ENCODE results near the gene ZCCHC14. TPM values are rescaled to one million over a fixed set of nuclear protein-coding genes. Genes with fewer than 3 reads are reported as not detected.

Gene ZCCHC14
- total and polyA plus RNA-seq, 2 of the 13 experiments (the other 11 are each of a cell fraction or from before 2014, with no cell fraction given), result 12.4 to 12.5 TPM

DNA sequence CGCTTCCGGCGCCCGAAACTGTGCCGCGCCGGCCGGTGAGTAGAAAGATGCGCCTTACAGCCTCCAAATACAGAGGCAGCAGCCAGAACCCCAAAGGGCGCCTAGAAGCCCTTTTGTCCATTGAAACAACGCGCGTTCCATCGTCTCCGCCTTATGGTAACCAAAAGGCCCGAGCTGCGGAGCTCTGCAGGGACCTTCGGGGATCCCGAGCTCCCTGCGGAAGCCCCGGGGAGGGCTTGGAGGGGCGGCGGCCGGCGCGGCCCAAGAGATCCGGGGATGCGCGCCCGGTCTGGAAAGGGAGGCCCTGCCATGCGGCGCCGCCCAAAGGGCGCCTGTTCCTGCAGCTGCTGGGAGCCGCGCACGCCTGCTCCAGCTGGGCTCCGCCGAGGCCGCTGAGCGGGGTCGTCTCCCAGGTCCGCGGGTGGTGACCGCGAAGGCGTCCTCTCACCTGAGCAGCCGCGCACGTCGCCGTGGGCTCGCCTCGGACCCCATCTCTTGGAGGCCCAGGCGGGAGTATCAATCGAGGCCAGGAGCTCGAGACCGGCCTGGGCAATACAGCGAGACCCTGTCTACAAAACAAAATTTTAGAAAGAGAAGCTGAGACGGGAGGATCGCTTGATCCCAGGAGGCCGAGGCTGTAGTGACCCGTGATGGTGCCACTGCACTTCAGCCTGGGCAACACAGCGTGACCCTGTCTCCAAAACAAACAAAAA lies 108.5 kb downstream of the ZCCHC14 start (continued):
- TF ChIP-seq, protein P1, sequence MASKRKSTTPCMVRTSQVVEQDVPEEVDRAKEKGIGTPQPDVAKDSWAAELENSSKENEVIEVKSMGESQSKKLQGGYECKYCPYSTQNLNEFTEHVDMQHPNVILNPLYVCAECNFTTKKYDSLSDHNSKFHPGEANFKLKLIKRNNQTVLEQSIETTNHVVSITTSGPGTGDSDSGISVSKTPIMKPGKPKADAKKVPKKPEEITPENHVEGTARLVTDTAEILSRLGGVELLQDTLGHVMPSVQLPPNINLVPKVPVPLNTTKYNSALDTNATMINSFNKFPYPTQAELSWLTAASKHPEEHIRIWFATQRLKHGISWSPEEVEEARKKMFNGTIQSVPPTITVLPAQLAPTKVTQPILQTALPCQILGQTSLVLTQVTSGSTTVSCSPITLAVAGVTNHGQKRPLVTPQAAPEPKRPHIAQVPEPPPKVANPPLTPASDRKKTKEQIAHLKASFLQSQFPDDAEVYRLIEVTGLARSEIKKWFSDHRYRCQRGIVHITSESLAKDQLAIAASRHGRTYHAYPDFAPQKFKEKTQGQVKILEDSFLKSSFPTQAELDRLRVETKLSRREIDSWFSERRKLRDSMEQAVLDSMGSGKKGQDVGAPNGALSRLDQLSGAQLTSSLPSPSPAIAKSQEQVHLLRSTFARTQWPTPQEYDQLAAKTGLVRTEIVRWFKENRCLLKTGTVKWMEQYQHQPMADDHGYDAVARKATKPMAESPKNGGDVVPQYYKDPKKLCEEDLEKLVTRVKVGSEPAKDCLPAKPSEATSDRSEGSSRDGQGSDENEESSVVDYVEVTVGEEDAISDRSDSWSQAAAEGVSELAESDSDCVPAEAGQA (IDR thresholded peaks at IDR 0.05; ENCODE audit: low read depth), result no peak
- TF ChIP-seq, protein P1 (CRISPR knock-in tag; IDR thresholded peaks at IDR 0.05; ENCODE audit: borderline replicate concordance), result no peak; the same call in 1 of the 2 replicates
- TF ChIP-seq KMT2B (CRISPR knock-in tag; IDR thresholded peaks at IDR 0.05), result peak; percentile 80
- TF ChIP-seq, protein P2, sequence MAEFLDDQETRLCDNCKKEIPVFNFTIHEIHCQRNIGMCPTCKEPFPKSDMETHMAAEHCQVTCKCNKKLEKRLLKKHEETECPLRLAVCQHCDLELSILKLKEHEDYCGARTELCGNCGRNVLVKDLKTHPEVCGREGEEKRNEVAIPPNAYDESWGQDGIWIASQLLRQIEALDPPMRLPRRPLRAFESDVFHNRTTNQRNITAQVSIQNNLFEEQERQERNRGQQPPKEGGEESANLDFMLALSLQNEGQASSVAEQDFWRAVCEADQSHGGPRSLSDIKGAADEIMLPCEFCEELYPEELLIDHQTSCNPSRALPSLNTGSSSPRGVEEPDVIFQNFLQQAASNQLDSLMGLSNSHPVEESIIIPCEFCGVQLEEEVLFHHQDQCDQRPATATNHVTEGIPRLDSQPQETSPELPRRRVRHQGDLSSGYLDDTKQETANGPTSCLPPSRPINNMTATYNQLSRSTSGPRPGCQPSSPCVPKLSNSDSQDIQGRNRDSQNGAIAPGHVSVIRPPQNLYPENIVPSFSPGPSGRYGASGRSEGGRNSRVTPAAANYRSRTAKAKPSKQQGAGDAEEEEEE (CRISPR knock-in tag; IDR thresholded peaks at IDR 0.05; ENCODE audit: borderline replicate concordance), result peak; percentile 90
- peak; percentile 97 for TF ChIP-seq ZNF816 (CRISPR knock-in tag; IDR thresholded peaks at IDR 0.05; ENCODE audit: borderline replicate concordance)
- peak; percentile 15 for TF ChIP-seq TAF15 (IDR thresholded peaks at IDR 0.05; ENCODE audit: low read depth, low read length, poor library complexity, severe bottlenecking)
- TF ChIP-seq HDAC2 (CRISPR knock-in tag; IDR thresholded peaks at IDR 0.05), result peak; percentile 61
- no peak for TF ChIP-seq LCORL (IDR thresholded peaks at IDR 0.05)
- peak; percentile 92 for TF ChIP-seq LCORL (CRISPR knock-in tag; IDR thresholded peaks at IDR 0.05)
- TF ChIP-seq, protein P3, sequence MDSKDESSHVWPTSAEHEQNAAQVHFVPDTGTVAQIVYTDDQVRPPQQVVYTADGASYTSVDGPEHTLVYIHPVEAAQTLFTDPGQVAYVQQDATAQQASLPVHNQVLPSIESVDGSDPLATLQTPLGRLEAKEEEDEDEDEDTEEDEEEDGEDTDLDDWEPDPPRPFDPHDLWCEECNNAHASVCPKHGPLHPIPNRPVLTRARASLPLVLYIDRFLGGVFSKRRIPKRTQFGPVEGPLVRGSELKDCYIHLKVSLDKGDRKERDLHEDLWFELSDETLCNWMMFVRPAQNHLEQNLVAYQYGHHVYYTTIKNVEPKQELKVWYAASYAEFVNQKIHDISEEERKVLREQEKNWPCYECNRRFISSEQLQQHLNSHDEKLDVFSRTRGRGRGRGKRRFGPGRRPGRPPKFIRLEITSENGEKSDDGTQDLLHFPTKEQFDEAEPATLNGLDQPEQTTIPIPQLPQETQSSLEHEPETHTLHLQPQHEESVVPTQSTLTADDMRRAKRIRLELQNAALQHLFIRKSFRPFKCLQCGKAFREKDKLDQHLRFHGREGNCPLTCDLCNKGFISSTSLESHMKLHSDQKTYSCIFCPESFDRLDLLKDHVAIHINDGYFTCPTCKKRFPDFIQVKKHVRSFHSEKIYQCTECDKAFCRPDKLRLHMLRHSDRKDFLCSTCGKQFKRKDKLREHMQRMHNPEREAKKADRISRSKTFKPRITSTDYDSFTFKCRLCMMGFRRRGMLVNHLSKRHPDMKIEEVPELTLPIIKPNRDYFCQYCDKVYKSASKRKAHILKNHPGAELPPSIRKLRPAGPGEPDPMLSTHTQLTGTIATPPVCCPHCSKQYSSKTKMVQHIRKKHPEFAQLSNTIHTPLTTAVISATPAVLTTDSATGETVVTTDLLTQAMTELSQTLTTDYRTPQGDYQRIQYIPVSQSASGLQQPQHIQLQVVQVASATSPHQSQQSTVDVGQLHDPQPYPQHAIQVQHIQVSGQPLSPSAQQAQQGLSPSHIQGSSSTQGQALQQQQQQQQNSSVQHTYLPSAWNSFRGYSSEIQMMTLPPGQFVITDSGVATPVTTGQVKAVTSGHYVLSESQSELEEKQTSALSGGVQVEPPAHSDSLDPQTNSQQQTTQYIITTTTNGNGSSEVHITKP (CRISPR knock-in tag; IDR thresholded peaks at IDR 0.05; ENCODE audit: low read depth), result no peak
- no peak for TF ChIP-seq TBP (CRISPR knock-in tag; IDR thresholded peaks at IDR 0.05)
- TF ChIP-seq, protein P4, sequence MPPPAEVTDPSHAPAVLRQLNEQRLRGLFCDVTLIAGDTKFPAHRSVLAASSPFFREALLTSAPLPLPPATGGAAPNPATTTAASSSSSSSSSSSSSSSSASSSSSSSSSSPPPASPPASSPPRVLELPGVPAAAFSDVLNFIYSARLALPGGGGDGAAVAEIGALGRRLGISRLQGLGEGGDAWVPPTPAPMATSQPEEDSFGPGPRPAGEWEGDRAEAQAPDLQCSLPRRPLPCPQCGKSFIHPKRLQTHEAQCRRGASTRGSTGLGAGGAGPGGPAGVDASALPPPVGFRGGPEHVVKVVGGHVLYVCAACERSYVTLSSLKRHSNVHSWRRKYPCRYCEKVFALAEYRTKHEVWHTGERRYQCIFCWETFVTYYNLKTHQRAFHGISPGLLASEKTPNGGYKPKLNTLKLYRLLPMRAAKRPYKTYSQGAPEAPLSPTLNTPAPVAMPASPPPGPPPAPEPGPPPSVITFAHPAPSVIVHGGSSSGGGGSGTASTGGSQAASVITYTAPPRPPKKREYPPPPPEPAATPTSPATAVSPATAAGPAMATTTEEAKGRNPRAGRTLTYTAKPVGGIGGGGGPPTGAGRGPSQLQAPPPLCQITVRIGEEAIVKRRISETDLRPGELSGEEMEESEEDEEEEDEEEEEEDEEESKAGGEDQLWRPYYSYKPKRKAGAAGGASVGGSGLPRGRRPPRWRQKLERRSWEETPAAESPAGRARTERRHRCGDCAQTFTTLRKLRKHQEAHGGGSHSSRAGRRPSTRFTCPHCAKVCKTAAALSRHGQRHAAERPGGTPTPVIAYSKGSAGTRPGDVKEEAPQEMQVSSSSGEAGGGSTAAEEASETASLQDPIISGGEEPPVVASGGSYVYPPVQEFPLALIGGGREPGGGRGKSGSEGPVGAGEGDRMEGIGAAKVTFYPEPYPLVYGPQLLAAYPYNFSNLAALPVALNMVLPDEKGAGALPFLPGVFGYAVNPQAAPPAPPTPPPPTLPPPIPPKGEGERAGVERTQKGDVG (CRISPR knock-in tag; IDR thresholded peaks at IDR 0.05; ENCODE audit: borderline replicate concordance), result peak; percentile 91; the same call in 1 of the 2 replicates
- TF ChIP-seq ZNF230 (CRISPR knock-in tag; IDR thresholded peaks at IDR 0.05), result peak; percentile 86; the same call in 1 of the 2 replicates
- TF ChIP-seq ZNF282 (IDR thresholded peaks at IDR 0.05; ENCODE audit: partially characterized antibody), result no peak

Measured in HepG2 (cell line).